HEK293 (cell line): ENCODE measurements around the gene NAV3.

Source experiments
- CTCF ChIA-PET: fragments of 350-600 bp; formaldehyde crosslinking; extraction: SDS; loops from one replicate; lab custom pipeline; 2021; ENCODE audit warnings: antibody characterized with exemption; lab: Yijun Ruan, JAX
- POLR2A ChIA-PET: fragments of 300-600 bp; formaldehyde crosslinking; extraction: SDS; loops from one replicate; lab custom pipeline; 2020; ENCODE audit warnings: antibody characterized with exemption, inconsistent platforms; lab: Yijun Ruan, JAX
- H3K27ac ChIP-seq: fragments of 200-500 bp; sonication (Bioruptor generic); 2 replicates; pipeline ENCODE4 v1.5.1; 2014; ENCODE audit warnings: low read depth, low read length, control low read depth, inconsistent platforms; ENCODE audit errors: extremely low read depth
- H3K36me3 ChIP-seq, 2 experiments: fragments of 200-500 bp in 1 of 2; sonication (Bioruptor generic) in 1 of 2; 1 replicate in 1 of 2; 2 replicates in 1 of 2; pipeline ENCODE4 v1.5.1; 2014 to 2017; ENCODE audit warnings: inconsistent platforms in 2 of 2, low read length in 2 of 2; ENCODE audit not compliant: control insufficient read depth in 2 of 2, insufficient read depth in 1 of 2
- H3K4me1 ChIP-seq: fragments of 200-500 bp; sonication (Bioruptor generic); 2 replicates; pipeline ENCODE4 v1.5.1; 2014; ENCODE audit warnings: mild to moderate bottlenecking, low read length, inconsistent platforms; ENCODE audit not compliant: control insufficient read depth, insufficient read depth
- H3K4me3 ChIP-seq: 2 replicates; pipeline ENCODE4 v1.5.1; 2011; ENCODE audit warnings: low read depth, mild to moderate bottlenecking, control low read depth, low read length, moderate library complexity
- H3K9me3 ChIP-seq: fragments of 200-500 bp; sonication (Bioruptor generic); 2 replicates; pipeline ENCODE4 v1.5.1; 2014; ENCODE audit warnings: low read depth, low read length, inconsistent platforms; ENCODE audit not compliant: control insufficient read depth, insufficient read depth
- KLF1 ChIP-seq: fragments of 450-650 bp; formaldehyde crosslinking; IDR thresholded peaks from 2 replicates; pipeline ENCODE4 v1.5.1; 2016; ENCODE audit warnings: missing biosample characterization, missing genetic modification characterization
- KLF16 ChIP-seq: fragments of 450-650 bp; formaldehyde crosslinking; IDR thresholded peaks from 2 replicates; pipeline ENCODE4 v1.5.1; 2017; ENCODE audit warnings: missing biosample characterization, missing genetic modification characterization
- OVOL3 ChIP-seq: fragments of 450-650 bp; formaldehyde crosslinking; IDR thresholded peaks from 2 replicates; pipeline ENCODE4 v1.5.1; 2016; ENCODE audit warnings: missing biosample characterization, missing genetic modification characterization
- REST ChIP-seq: fragments of 450-650 bp; formaldehyde crosslinking; IDR thresholded peaks from 2 replicates; pipeline ENCODE4 v1.5.1; 2016; ENCODE audit warnings: missing biosample characterization, missing genetic modification characterization
- TCF7L2 ChIP-seq: IDR thresholded peaks from 2 replicates; pipeline ENCODE4 v1.6.1; 2011; ENCODE audit warnings: low read depth, mild to moderate bottlenecking, inconsistent platforms, low read length, moderate library complexity, borderline replicate concordance
- YY1 ChIP-seq: fragments of 450-650 bp; formaldehyde crosslinking; IDR thresholded peaks from 2 replicates; pipeline ENCODE4 v1.5.1; 2018; ENCODE audit warnings: missing biosample characterization, missing genetic modification characterization
- ZBTB11 ChIP-seq: fragments of 450-650 bp; formaldehyde crosslinking; conservative IDR thresholded peaks from 2 replicates; pipeline ENCODE4 v1.5.1; 2016; ENCODE audit warnings: low read depth, missing biosample characterization, missing genetic modification characterization
- ZFHX2 ChIP-seq: fragments of 450-650 bp; formaldehyde crosslinking; conservative IDR thresholded peaks from 2 replicates; pipeline ENCODE4 v1.5.1; 2016; ENCODE audit warnings: missing biosample characterization, missing genetic modification characterization
- ZIC2 ChIP-seq: fragments of 450-650 bp; formaldehyde crosslinking; IDR thresholded peaks from 2 replicates; pipeline ENCODE4 v1.5.1; 2016; ENCODE audit warnings: missing biosample characterization, missing genetic modification characterization
- ZNF138 ChIP-seq: fragments of 450-650 bp; formaldehyde crosslinking; IDR thresholded peaks from 2 replicates; pipeline ENCODE4 v1.5.1; 2016; ENCODE audit warnings: missing biosample characterization, missing genetic modification characterization, borderline replicate concordance
- ZNF394 ChIP-seq: fragments of 450-650 bp; formaldehyde crosslinking; IDR thresholded peaks from 2 replicates; pipeline ENCODE4 v1.5.1; 2016; ENCODE audit warnings: missing biosample characterization, missing genetic modification characterization, mild to moderate bottlenecking, moderate library complexity, borderline replicate concordance
- ZNF404 ChIP-seq: fragments of 450-650 bp; formaldehyde crosslinking; IDR thresholded peaks from 2 replicates; pipeline ENCODE4 v1.5.1; 2017; ENCODE audit warnings: missing biosample characterization, missing genetic modification characterization
- ZNF423 ChIP-seq: fragments of 450-650 bp; formaldehyde crosslinking; IDR thresholded peaks from 2 replicates; pipeline ENCODE4 v1.5.1; 2016; ENCODE audit warnings: missing biosample characterization, missing genetic modification characterization
- ZNF561 ChIP-seq: fragments of 450-650 bp; IDR thresholded peaks from 2 replicates; pipeline ENCODE4 v1.5.1; 2018; ENCODE audit warnings: missing biosample characterization, missing genetic modification characterization, borderline replicate concordance
- ZNF624 ChIP-seq: fragments of 450-650 bp; formaldehyde crosslinking; IDR thresholded peaks from 2 replicates; pipeline ENCODE4 v1.5.1; 2017; ENCODE audit warnings: missing biosample characterization, missing genetic modification characterization
- ZNF664 ChIP-seq: fragments of 450-650 bp; formaldehyde crosslinking; IDR thresholded peaks from 2 replicates; pipeline ENCODE4 v1.5.1; 2016; ENCODE audit warnings: missing biosample characterization, missing genetic modification characterization
- ZNF777 ChIP-seq: fragments of 450-650 bp; formaldehyde crosslinking; IDR thresholded peaks from 2 replicates; pipeline ENCODE4 v1.5.1; 2017; ENCODE audit warnings: missing biosample characterization, missing genetic modification characterization, borderline replicate concordance
- ZNF830 ChIP-seq: fragments of 450-650 bp; IDR thresholded peaks from 2 replicates; pipeline ENCODE4 v1.5.0; 2018; ENCODE audit warnings: missing biosample characterization, missing genetic modification characterization, low read depth, mild to moderate bottlenecking, moderate library complexity
- ZNF843 ChIP-seq: fragments of 450-650 bp; formaldehyde crosslinking; IDR thresholded peaks from 2 replicates; pipeline ENCODE4 v1.5.1; 2016; ENCODE audit warnings: missing biosample characterization, missing genetic modification characterization
- ZSCAN16 ChIP-seq: fragments of 450-650 bp; formaldehyde crosslinking; IDR thresholded peaks from 2 replicates; pipeline ENCODE4 v1.5.1; 2016; ENCODE audit warnings: missing biosample characterization, missing genetic modification characterization

NAV3 gene

GRCh38 chr12:78143717-78144116 lies 313.0 kb downstream of the NAV3 start (continued):
- no peak for TF ChIP-seq KLF1 (tag by site-specific recombination)
- TF ChIP-seq ZNF561: no peak
- TF ChIP-seq OVOL3 (tag by site-specific recombination): no peak
- TF ChIP-seq ZSCAN16 (tag by site-specific recombination): no peak
- TF ChIP-seq ZNF404 (tag by site-specific recombination): no peak
- no peak for TF ChIP-seq ZNF830 (tag by site-specific recombination)
- no peak for TF ChIP-seq ZNF138 (tag by site-specific recombination)
- TF ChIP-seq REST: no peak
- TF ChIP-seq ZNF624 (tag by site-specific recombination): no peak
- no peak for TF ChIP-seq YY1 (tag by site-specific recombination)

- POLR2A ChIA-PET: no interaction called here
- Histone ChIP-seq H3K9me3 (no peaks in the 10 kb centered on the region), H3K4me3 (no peak overlapping the region), H3K27ac (no peak overlapping the region), H3K36me3 (no peaks in the 10 kb centered on the region), H3K4me1 (no peaks in the 10 kb centered on the region)
- CTCF ChIA-PET: interaction anchor here (0.6 to 2.0 kb wide), 4 partner anchors 14 to 1029 kb away, joined by 3 to 11 read pairs (median 3); no protein-coding TSS in a partner anchor
- TF ChIP-seq KLF16 (tag by site-specific recombination) (no peak), ZNF423 (no peak), ZNF664 (tag by site-specific recombination) (no peak), TCF7L2 (no peak), ZBTB11 (no peak), ZIC2 (tag by site-specific recombination) (no peak), ZNF843 (no peak), ZFHX2 (tag by site-specific recombination) (no peak), ZNF777 (tag by site-specific recombination) (no peak), ZNF394 (no peak)
Observed at GRCh38 chr12:78145398-78145797, 314.7 kb downstream of the NAV3 start.
